ENCODE results near the gene PTGDR2.
A peak's percentile ranks its signal among the peaks of the same experiment; 100 is the strongest.

The PTGDR2 gene

DNA sequence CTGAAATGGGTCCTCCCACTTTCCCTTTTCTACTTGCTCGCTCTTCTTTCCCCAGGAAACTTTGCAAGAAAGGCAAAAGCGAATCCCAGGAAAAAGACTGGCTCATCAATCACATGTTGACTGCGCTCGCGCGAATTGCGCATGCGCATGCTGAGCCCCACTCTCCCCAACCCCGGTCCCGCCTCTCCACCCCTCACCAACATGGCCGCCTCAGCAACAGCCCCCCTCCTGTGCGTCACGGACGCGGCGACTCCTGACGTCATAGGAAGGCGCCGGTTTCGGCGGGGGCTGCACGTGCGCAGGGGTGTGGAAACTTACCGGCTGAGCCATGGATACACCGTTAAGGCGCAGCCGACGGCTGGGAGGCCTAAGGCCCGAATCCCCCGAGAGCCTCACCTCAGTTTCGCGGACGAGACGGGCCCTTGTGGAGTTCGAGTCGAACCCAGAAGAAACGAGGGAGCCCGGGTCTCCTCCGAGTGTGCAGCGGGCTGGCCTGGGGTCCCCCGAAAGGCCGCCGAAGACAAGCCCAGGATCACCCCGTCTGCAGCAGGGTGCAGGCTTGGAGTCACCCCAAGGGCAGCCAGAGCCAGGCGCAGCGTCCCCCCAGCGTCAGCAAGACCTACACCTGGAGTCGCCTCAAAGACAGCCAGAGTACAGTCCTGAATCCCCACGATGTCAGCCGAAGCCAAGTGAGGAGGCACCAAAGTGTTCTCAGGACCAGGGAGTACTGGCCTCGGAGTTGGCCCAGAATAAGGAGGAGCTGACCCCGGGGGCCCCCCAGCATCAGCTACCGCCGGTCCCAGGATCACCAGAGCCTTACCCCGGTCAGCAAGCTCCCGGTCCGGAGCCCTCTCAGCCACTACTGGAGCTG lies 13.7 kb downstream of the PTGDR2 start, which contains the start of gene CCDC86:
Gene CCDC86, plus strand, starts transcription at position 317 of the 871 bp plus-strand sequence. Its CDS starts 12 bp downstream, at position 329.
- H3K27ac Mint-ChIP-seq, result peak within 1 kb of the TSS; percentile 68
- peaks cover 75% of the 10 kb centered on the region for H3K4me1 Mint-ChIP-seq
- TF ChIP-seq, protein P1, sequence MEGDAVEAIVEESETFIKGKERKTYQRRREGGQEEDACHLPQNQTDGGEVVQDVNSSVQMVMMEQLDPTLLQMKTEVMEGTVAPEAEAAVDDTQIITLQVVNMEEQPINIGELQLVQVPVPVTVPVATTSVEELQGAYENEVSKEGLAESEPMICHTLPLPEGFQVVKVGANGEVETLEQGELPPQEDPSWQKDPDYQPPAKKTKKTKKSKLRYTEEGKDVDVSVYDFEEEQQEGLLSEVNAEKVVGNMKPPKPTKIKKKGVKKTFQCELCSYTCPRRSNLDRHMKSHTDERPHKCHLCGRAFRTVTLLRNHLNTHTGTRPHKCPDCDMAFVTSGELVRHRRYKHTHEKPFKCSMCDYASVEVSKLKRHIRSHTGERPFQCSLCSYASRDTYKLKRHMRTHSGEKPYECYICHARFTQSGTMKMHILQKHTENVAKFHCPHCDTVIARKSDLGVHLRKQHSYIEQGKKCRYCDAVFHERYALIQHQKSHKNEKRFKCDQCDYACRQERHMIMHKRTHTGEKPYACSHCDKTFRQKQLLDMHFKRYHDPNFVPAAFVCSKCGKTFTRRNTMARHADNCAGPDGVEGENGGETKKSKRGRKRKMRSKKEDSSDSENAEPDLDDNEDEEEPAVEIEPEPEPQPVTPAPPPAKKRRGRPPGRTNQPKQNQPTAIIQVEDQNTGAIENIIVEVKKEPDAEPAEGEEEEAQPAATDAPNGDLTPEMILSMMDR (IDR thresholded peaks at IDR 0.05), result no peak

DNA sequence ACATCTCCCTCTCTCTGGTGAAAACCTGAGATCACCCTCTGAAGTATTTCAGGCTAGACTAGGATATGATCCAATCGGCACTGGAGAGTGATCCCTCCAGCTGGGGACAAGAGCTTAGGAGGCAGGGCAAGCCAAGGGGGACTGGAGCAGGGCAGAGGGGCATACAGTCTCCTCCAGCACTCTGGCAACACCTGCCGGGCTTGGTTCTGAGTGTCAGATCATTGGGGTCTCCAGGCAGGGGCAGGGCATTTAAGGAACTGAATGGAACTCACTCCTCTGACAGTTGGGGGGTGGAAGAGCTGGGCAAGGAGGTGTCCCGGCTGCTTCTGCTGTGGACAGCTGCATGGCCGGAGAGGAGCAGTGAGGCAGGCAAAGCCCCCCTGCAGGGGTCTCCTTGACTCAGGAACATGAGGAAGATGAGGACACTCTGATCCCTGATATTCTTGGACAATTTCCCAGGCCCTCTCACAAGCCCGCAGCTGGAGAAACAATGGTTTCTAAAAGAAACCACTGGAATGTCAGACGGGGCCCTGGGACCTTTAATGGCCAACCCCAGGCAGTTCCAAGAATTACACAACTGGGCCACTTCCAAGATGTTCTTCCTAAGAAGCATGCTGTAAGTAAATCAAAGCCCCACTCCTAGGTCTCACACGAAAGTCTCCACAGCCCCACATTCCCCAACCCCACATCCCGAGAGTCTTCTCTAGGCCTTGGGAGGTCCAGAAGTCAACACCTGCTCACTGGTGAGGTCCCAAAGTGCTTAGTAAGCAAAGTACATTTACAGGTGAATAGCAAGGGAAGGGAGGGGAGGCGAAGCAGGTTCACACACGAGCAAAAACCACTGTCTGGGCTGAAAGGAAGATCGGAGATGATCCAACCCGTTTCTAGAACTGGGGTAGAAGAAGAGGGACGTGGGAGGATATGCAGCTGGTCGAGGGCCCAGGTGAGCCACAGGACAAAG lies 15.0 kb downstream of the PTGDR2 start:
- peak overlapping the region; percentile 89 for H3K27ac Mint-ChIP-seq
- H3K9me3 Mint-ChIP-seq, result no peaks in the 10 kb centered on the region
- H3K27me3 Mint-ChIP-seq (ENCODE audit: low read depth, poor library complexity), result peaks cover 11% of the 10 kb centered on the region
- H3K36me3 Mint-ChIP-seq (ENCODE audit: low read depth), result no peaks in the 10 kb centered on the region
- H3K4me3 Mint-ChIP-seq, result peak overlapping the region; percentile 91
- TF ChIP-seq, protein P1 (IDR thresholded peaks at IDR 0.05), result no peak
- DNase-seq, result no peak
- peaks cover 76% of the 10 kb centered on the region for H3K4me1 Mint-ChIP-seq

More for the DNA sequence above, 13.7 kb downstream of the PTGDR2 start, which contains the start of gene CCDC86:
- peak; percentile 99 for DNase-seq
- Mint-ChIP-seq H3K9me3 (no peaks in the 10 kb centered on the region), H3K4me3 (peak within 1 kb of the TSS; percentile 91), H3K36me3 (ENCODE audit: low read depth) (peaks cover 4% of the 10 kb centered on the region), H3K27me3 (ENCODE audit: low read depth, poor library complexity) (peaks cover 6% of the 10 kb centered on the region)

DNA sequence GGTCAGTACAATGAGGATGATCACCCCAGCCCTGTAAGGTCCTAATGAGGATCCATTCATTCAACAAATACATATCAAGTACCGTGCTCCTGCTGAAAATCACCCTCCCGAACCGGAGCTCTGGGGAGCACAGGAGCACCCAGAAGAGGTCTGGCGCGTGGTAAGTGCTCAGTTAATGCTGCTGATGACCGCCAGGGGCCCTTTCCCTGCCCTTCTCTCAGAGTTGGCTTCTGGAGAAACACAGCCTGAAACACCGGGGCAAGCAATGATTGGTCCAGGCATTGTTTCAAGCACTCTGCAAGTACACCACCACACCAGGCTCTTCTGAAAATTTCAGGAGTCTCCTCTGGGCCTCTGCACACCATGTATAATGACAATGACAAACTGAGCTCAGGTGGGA lies 17.6 kb downstream of the PTGDR2 start:
- no peak overlapping the region for H3K4me3 Mint-ChIP-seq
- DNase-seq, result no peak
- H3K9me3 Mint-ChIP-seq, result no peaks in the 10 kb centered on the region
- H3K4me1 Mint-ChIP-seq, result peaks cover 51% of the 10 kb centered on the region
- H3K27me3 Mint-ChIP-seq (ENCODE audit: low read depth, poor library complexity), result peaks cover 21% of the 10 kb centered on the region
- H3K36me3 Mint-ChIP-seq (ENCODE audit: low read depth), result no peaks in the 10 kb centered on the region
- no peak overlapping the region for H3K27ac Mint-ChIP-seq
- TF ChIP-seq, protein P1 (IDR thresholded peaks at IDR 0.05), result no peak

DNA sequence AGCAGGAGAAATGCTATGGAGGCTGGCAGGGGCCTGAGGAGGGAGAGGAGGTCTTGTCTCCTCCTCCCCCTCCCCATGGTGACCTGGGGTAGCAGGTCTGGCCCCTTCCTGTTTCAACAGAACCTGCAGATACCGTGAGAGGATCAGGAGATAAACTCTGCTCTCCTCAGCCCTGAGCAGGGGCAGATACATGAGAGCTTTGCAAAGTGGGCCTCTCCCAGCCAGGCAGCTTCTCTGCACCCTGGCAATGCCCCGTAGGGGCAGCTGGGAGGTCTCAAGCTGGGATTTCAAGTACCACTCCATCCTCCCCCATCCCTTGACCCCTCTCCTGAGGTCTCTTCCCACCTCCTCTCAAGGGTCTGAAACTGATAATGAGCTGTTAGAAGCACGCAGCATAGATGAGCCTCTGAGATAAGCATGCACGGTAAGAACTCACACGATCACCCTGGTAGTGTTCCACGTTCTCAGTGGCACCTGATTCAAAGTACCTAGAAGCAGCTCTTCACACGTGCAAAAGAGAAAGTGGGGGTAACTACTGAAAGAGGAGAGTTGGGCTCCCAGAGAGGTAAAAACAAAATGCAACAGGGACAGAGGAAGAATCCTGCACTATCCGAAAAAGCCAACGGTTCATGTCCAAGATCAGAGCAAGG lies 18.8 kb downstream of the PTGDR2 start:
- Mint-ChIP-seq H3K4me3 (no peak overlapping the region), H3K27ac (no peak overlapping the region), H3K27me3 (ENCODE audit: low read depth, poor library complexity) (peaks cover 31% of the 10 kb centered on the region), H3K36me3 (ENCODE audit: low read depth) (no peaks in the 10 kb centered on the region), H3K9me3 (no peaks in the 10 kb centered on the region), H3K4me1 (peaks cover 43% of the 10 kb centered on the region)
- DNase-seq, result no peak
- TF ChIP-seq, protein P1 (IDR thresholded peaks at IDR 0.05), result no peak

DNA sequence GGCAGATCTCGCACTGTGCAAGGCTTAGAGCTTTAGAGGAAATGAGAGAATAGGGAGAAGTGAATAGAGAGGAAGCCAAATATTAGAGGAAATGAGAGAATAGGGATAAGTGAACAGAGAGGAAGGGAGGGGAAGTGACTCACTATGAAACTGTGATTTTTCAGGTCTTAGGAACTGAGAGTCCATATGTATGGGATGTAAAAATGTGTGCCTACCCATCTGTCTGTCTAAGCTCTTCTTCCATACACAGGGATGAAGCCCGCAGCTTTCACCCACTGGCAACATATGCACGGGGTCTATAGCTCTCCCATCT lies 20.3 kb downstream of the PTGDR2 start:
- TF ChIP-seq, protein P1 (IDR thresholded peaks at IDR 0.05), result no peak
- H3K36me3 Mint-ChIP-seq (ENCODE audit: low read depth), result no peaks in the 10 kb centered on the region
- no peaks in the 10 kb centered on the region for H3K9me3 Mint-ChIP-seq
- H3K4me3 Mint-ChIP-seq, result no peak overlapping the region
- H3K27ac Mint-ChIP-seq, result no peak overlapping the region
- DNase-seq, result no peak
- H3K27me3 Mint-ChIP-seq (ENCODE audit: low read depth, poor library complexity), result peaks cover 37% of the 10 kb centered on the region
- peaks cover 28% of the 10 kb centered on the region for H3K4me1 Mint-ChIP-seq

Data from nephron progenitor cell (in vitro differentiated cells).